HG02970 (cell line): ENCODE results near the gene POLR1D.
"Not testable (repeated sequence)": the region's sequence is repeated elsewhere in the genome, so short reads cannot be mapped to it uniquely, and the experiment has no call there.

ENCODE experiments used
- ATAC-seq: cut with Tn5 transposase; IDR thresholded peaks from one replicate; pipeline ENCODE4 v1.9.1; 2021; ENCODE audit warnings: mild to moderate bottlenecking, moderate library complexity, moderate number of reproducible peaks; ENCODE audit not compliant: unreplicated experiment, low FRiP score

POLR1D gene

DNA sequence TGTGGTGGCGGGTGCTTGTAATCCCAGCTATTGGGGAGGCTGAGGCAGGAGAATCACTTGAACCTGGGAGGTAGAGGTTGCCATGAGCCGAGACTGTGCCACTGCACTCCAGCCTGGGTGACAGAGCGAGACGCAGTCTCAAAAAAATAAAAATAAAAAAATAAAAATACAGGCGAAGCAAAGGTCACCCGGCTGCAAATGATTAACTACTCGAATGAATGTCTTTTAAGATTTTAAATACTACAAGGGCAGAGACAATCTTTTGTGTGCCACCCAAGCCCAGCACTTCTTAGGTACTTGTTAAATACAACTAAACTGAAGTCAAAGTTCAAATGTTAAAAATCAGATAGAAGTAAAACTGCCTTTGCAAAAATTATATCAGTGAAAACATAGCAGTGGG is 8.1 kb upstream of the POLR1D start:
- ATAC-seq, result no peak

DNA sequence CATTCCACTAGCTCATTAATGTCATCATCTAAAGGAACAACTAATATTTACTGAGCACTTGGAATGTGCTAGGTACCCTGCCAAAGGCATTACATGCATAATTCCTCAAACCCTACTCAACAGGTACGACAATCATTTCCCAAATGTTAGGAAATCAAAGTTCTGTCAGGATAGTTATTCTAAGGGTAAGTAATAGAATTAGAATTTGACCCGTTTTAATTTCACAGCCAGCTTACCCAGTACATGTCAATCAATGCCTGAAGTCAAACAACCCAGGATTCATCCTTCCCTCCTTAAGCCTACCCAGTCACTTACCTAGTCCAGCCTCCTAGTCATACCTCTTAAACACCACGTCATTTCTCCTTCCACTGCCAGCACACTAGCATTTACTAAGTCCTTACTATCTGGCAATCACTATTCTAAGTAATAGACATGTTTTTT is 3.8 kb upstream of the POLR1D start:
- no peak for ATAC-seq

DNA sequence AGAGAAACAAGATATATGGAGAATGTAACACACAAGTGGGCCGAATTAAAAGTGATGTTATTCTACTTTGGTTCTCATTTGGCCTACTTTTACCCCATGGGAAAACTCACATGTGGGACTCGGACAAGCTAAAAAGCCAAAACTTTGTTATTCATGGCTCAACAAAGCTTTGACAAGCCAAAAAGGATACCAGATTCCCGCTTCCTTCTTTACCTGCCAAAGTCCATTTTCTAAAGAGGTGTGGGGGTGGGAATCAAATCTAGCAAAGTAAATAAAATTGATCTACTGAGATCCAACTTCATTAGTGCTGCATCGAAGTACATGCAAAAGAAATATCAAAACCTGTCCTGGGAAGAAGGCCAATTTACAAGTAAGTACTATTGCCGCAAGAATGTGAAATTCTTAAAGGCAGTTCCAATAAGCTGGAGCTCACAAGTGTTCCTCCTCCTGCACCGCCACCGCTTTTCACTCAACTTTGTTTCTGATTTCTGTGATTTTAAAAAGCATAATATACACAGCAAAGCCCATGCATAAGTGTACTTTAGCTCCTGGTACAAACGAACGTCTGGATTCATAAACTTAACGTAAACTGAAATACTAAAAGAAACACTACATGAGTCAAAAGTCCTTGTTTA is 2.5 kb upstream of the POLR1D start:
- no peak for ATAC-seq

DNA sequence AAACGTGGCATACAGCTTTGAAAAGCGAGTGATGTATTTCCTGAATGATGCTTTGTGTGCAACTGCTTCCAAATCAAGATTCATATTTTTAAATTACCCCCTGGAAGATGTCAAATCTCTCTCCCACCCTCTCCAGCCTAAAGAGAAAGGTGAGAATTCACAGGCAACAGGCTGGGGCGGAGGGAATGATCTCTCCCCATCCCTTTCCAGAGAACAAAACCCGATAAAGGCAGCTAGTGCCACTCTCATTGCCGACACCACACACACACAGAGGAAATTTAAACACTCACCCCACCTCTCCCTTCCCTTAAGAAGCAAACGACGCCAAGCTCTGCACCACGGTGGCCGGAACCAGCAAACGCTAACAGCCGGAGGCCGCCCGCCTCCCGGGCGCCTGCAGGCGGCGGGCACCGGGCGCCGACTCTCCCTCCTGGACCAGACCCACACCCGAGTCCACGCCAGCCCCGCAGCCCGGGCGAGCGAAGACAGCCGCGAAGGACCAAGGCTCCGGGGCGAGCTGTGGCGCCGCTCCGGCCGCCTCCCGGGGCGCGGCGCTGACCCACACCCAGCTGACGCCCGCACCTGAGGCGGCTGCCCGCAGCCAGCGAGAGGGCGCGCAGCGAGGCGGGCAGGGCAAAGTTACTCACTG is 1.8 kb upstream of the POLR1D start:
- ATAC-seq, result peak; percentile 32

DNA sequence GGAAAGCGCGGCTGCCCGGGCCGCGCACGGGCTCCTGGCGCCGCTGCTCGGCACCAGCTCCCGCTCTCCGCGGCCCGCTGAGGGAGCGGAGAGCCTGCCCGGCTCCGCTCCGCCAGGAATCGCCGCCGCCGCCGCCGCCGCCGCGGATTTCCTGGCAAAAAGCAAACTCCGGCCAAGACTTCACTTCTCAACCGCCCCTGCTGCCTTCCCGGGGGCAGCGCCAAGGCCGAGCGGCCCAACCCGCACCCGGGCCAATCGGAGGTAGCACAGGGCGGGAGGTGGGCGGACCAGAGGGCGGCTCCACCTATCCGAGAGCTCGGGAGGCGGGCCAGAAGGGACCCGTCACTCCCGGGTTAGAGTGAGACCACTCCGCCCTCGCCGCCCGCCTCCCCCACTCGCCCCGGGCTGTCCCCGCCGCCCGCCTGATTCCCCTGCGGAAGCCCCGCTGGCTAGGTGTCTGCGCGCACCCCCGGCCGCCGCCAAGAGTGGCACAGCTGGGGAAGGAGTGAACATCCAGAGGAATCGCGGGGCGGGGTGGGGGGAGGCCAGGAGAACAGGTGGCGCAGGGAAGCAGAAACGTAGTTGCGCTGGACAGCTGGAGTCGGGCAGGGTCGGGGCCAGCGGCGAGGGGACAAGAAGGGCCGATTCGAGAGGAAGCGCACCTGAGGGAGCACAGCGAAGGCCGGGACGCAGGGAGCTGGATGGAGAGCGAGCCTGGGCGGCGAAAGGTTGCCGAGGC is 1.1 kb upstream of the POLR1D start, which contains the start of gene LNX2:
Gene LNX2 (minus strand): TSS at position 153 of the 739 bp plus-strand sequence. CDS start 38,826 bp downstream, outside the sequence.
- peak; percentile 82 for ATAC-seq

DNA sequence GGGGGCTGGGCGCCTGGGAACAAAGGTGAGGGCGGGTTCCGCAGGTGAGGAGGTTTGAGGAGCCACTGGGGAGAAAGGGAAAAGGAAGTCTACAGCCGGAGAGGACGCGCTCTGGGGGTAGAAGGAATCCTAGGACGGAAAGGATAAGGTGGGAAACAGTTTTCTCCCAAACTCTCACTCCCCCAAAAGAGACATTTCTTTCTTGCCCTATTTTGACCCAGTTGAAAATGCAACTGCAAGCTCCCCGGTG is 651 bp upstream of the POLR1D start:
- ATAC-seq, result peak; percentile 1

DNA sequence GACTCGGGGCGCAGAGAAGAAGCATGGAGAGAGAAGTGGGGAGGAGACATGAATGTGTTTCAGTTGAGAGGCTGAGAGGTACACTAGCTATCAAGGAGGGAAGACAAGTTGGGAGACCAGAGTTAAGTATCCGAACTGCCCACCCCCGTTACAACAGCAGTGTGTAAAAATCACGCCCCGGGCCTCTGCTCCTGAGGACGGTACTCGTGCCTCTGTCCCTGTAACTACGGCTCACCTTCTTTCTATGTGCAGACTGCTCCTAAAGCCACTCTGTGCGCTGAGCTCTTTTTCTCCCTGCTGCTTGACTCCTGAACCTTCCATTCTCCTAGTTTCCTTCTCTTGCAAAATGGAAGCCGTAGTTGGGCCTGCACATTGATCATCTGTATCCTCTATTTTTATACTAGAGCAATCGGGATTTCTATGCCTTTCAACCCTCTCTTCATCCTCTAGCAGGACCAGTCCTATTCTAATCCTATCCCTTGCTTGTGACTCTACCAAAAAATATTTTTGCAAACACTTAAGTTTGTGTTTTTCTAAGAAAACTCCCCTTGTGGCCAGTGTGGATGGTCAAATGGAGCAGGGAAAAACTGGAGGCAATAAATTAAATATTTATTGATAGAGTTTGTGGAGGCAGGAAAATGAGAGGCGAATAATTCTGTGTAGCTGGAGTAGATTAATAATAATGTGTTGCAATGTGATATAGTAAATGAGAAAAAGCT is 569 bp downstream of the POLR1D start:
- ATAC-seq, result no peak

DNA sequence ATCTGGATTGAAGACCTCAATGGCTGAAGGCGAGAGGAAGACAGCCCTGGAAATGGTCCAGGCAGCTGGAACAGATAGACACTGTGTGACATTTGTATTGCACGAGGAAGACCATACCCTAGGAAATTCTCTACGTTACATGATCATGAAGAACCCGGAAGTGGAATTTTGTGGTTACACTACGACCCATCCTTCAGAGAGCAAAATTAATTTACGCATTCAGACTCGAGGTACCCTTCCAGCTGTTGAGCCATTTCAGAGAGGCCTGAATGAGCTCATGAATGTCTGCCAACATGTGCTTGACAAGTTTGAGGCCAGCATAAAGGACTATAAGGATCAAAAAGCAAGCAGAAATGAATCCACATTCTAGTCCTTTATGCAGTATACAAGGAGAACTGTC is 1.2 kb downstream of the POLR1D start:
- ATAC-seq, result no peak

DNA sequence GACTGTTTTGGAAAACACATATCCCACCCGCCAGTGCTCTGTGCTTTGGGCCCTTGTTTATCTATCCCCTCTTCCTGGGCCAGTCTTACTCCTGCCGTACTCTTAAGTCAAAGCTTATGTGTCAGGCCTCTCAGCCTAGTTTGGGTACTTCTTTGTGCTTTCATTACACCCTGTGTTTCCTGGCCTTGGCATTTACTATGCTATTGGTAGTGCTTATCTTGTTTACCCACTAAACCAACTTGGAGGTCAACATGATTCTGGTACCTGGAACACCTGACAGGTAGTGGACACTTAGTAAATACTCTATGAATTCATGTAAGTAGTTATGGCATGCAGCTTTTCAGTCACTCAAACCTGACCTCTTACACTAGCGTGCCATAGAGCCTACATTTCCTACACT is 2.4 kb downstream of the POLR1D start:
- no peak for ATAC-seq

DNA sequence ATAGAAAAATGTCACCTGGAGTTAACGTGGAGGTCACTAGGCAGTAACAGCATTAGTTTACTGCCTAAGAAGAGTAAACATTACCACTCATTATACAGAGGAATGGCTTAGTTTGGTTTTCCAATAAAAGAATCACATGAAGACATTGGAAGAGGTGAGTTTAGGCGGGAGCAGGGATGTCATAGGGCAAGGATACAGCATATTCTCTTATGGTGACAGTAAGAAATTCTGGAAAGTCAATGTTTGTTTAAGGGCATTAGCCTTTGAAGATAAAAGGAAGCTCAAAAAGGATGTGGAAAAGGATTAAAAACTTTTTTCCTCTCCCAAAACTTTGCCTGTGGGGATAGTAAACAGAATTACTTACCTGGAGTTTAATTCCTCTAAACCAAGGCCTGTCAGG is 4.1 kb downstream of the POLR1D start:
- no peak for ATAC-seq

DNA sequence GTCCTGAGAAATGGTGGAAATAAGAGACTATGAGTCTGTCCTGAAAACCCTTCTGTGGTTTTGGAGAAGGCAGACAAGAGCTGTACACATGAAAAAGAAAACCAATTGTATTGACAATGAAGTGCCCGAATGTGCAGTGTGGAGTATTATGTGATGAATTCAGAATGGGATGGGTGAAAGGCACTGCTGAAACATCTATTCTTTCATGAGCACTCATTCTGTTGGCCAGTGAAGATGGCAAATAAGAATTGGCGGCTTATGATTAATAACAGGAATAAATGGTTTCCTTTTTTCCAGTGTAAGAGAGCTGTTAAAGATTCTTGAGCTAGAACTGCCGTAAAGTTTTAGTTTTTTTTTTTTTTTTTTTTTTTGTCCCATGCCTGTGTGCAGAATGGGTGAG is 5.7 kb downstream of the POLR1D start:
- ATAC-seq, result no peak

DNA sequence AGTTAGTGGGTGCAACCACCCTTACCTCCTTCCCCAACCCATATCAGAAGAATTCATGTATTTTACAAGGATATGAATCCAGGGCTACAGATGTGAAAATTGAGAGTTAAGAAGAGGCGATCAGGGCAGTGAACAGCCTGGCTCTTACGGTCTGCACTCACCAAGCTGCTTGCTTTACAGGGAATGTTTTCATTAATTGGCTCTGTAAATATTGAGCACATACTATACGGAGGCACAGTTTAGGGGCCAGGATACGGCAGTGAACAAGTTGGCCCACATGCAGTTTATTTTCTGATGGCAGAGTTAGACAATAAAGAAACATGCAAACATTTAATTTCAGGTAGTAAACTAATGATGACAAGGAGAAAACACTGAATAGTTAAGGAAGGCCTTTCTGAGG is 6.4 kb downstream of the POLR1D start:
- ATAC-seq, result no peak

DNA sequence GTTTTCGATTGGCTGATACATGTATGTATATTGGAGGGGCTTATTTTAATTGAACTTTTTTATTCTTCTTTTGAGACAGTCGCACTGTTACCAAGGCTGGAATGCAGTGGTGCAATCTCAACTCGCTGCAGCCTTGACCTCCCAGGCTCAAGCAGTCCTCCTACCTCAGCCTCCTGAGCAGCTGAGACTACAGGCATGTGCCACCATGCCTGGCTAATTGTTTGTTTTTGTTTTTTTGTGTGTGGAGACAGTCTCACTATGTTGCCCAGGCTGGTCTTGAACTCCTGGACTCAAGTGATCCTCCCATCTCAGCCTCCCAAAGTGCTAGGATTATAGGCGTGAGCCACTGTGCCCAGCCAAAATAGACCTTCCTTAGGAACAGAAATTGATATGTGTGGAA is 7.1 kb downstream of the POLR1D start:
- ATAC-seq, result not testable (repeated sequence)

DNA sequence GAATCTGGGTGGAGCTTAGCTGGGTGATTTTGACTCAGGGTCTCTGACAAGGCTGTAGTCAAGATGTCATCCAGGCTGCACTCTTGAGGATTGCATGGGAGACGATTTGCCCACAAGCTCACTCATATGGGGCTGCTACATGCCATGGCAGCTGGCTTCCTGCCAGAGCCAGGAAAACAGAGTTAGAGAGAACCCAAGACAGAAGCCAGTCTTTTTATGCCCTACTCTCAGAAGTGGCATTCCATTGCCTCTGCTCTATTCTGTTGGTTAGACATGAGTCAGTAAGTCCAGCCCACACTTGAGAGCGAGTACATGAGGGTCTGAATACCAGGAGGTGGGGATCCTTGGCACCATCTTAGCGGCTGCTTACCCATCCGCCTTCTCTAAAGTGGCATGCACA is 9.5 kb downstream of the POLR1D start:
- no peak for ATAC-seq

DNA sequence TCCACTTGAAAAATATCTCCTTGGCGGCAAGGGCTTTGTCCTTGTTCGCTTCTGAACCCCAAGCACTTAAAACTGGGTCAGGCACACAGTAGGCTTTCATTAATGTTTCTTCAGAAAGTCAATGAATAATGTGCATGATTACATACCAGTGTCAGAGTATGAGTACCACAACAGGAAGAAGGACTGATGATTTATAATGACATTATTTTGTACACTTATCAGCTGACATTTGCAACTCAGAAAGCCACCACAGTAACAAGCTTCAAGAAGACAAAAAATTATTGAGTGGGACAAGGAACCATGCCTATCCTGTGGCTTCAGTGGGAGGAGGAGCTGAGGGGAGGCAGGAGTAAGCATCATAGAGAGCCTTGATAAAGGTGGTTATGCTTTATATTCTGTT is 10.0 kb downstream of the POLR1D start:
- no peak for ATAC-seq

DNA sequence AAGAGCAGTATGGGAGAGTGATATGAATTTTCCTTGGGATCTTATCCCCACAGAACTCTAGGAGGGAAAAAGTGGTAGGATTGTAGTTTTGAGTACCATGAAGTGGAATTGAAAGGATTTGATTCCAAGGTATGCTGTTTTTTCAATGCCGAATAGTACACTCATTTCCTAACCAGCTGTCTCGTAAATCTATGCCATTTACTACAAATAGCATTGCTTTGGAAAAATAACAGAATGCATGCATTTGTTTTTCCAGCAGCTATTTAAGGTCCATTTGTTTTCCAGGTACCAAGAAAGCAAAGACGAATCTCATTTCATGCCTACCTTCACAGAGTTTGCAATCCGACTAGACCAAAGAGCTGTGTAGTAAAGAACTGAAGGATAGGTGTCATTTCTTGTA is 10.5 kb downstream of the POLR1D start:
- ATAC-seq, result no peak

DNA sequence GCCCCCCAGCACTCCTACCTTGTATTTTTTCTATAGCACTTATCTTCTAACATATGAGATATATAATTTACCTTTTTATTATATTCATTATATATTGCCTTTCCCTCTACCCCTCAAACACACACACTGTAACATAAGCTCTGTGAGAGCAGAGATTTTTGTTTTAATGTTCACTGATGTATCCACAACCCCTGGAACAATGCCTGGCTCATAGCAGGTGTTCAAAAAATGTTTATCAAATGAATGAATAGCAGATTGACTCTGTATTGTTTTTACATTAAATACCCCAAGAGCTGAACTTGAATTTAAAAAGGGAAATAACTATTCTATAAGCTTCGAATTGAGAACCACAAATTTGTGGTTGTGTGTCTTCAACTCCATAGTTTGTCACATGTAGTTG is 11.0 kb downstream of the POLR1D start:
- no peak for ATAC-seq

DNA sequence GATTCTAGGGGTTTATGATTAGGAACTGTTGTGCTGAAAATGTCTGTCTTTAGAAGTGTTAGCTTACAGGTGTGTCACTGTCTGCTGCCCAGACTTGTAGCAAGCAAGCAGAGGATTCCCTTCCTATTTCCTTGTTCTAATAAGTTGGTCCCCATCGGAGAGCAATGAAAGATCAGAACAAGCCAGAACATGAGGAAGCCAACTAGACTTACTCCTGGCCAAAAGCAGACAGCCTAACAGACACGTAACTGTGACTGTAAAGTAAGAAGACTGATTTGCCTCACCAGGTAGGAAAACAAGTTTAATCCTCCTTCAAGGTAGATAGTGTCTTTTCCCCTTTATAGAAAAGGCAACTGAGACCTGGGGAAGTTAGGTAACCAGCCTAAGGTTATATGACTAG is 12.5 kb downstream of the POLR1D start:
- ATAC-seq, result no peak

DNA sequence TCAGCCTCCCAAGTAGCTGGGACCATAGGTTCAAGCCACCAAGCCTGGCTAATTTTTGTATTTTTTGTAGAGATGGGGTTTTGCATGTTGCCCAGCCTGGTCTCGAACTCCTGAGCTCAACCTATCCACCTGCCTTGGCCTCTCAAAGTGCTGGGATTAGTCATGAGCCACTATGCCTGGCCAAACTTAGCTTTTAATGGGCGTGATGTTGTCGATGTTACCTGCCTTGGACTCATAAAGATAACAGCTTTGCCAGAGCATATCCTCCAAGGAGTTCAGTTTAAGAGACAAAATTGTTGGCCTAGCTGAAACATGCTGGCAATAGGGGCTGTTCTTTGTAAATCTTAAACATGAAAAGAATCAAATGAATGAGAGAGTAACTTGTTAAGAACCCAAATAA is 13.1 kb downstream of the POLR1D start:
- no peak for ATAC-seq

DNA sequence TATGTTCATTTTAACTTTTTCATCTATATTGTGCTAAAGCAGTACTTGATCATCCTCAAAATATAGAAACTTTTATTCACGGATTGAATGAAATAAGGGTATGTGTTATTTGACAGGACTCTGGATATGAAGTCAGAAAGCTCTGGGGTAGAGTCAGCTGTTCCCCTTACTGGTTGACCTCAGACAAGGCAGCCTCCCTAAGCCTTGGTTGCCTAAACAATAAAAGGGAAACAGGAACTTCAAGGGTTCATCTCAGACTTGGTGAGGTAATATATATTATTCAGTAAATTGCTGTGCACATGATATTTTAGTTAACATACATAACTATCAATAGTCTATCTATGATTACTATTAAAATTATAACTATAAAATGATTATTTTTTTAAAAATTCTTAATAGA is 13.6 kb downstream of the POLR1D start:
- no peak for ATAC-seq

DNA sequence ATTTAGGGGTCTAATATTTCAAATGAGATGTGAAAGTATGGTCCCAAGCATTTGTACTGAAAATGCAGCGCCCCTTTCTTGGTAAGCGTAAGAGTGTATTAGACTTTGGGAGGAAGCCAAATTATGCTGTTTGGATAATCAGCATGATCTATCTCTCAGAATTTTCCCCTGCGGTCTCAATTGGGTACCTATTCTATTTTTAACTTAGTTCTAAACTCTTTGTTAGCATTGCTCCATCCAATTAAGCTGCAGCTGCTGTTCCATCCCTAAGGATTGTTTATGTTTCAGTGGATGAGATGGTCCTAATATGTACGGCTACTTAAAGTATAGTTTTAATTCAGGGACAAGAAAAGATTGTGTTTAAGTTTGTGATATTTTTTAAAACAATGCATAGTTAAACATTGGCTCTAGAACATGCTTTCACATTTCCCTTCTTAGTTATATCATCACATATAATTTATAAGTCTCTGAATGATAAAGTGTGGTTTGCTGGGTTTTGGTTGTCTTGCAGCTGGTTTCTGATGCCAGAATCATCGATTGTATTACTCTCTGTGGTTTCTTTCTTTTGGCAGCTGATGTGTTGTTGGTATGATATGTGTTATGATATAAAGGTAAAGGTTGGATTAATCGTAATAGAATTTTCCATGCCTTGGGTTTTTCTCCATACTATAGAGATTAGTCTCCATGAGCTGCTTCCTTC is 15.0 kb downstream of the POLR1D start:
- no peak for ATAC-seq
